T47D (cell line): Measurements from ENCODE around the gene RASAL2.

ENCODE experiments used
- DNase-seq, 2 experiments: peaks; one replicate each; pipeline versions ENCODE4 v3.0.0 to v3.0.0-alpha.2; 2011 to 2012; ENCODE audit warnings: low read depth in 1 of 2, low spot score in 1 of 2
- JUND ChIP-seq: IDR thresholded peaks from 2 replicates; pipeline ENCODE4 v1.6.1; 2012; ENCODE audit warnings: low read depth
- in situ Hi-C: cut with HindIII; loops from 2 replicates; pipeline ENCODE4 v1.10.0; 2016; ENCODE audit warnings: low sequenced_read_pairs, low pct_unique_long_range_greater_than_20kb

RASAL2 gene

GRCh38 chr1:178133239-178133989, 39.5 kb downstream of the RASAL2 start:
- in situ Hi-C loops, result no loop called here
- DNase-seq, result no peak
- TF ChIP-seq JUND, result no peak

- no peak for TF ChIP-seq JUND
- no peak for DNase-seq
- in situ Hi-C loops, result no loop called here
Measured at GRCh38 chr1:178134061-178134460, 40.2 kb downstream of the RASAL2 start.

DNA sequence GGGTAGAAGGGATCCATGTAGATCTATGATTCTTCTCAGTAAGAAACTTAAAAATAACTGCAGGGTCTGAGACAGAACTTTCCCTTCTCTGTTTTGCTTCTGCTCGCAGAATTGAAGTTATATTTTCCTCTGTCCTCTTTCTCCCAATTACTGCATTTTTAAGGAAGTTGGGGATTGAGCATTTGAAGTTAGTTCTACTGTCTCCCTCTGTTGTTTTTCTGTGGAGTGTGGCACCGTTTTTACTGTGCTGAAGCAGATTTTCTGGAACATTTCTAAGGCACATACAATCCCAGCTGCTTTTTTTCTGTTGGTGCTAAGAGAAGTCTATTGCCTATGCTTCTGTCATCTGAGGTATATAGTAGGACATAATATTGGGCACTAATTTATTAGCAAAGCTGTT, 43.3 kb downstream of the RASAL2 start:
- DNase-seq, result no peak
- TF ChIP-seq JUND, result no peak
- in situ Hi-C loops, result no loop called here

DNA sequence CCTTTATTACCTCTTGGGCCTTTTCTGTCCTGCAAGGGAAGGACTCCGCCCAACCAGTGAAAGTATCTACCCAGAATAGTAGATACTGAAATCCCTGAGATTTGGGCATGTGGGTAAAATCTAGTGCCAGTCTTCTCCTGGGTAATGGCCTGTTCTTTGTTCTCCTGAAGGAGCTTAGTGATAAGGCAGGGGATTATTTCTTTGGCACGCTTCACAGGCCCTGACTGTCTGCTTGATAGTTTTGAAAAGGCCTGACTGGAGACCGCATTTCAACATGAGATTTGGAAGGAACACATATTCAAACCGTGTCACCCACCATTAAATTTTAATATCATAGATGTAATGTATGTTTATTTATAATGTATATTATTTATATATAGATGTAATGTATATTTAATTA, 48.9 kb downstream of the RASAL2 start:
- DNase-seq, result no peak
- in situ Hi-C loops, result no loop called here
- TF ChIP-seq JUND, result no peak

DNA sequence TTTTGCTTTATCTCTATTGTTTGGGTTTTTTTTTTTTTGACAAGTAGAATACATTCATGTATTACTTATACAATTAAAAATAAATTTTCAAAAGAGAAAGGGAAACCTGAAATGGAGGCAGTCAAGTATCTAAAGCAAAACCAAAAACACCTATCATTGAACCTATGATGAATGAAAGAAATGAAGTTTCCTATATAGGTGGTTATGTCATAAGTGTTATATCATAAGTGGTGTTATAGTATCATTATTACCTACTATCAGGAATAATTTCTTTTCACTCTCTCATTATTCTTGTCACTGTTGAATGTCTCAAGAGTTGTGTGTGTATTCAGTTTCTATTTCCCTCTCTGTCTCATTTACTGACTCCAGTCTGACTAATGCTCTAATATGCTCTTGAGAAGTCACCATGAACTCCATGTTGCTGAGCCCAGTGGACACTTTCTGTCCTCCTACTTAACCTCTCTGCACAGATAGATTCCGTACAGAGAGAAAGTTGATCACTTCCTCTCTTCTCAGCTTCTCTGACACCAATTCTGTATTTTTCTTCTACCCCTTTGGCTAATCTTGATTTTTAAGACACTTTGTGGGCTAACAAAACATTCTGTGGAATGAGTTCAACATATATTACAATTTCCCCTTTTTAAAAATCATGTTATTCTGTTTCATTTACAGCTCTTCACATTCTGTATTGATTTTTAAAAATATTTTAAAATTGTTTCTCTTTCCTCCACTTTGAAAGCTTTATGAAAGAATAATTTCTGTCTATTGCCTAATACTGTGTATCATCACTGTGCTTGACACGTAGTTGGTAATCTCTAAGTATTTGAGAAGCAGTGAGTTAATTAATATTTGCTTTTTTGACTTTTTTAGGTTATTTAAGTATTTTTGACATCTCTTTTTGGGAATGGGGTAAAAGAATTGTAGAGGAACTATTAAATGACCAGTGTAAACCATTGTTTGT, 50.1 kb downstream of the RASAL2 start:
- DNase-seq, result no peak
- TF ChIP-seq JUND, result no peak
- in situ Hi-C loops, result no loop called here

DNA sequence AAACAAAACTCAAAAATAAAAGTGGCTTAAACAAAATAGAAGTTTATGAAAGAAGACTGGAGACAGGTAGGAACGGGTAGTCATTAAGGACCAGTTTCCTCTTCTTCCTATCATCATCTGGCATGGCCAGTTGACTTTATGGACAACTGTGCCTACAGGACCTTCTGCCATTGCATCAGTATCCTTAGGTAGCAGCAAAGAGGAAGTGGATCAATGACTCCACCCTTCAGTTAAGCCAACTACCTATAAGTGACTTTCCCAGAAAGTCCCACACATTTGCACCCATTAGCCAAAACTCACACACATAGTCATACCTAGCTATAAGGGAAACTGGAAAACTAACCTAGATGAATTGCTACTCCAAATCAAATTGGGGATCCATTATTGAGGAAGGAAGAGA, 51.7 kb downstream of the RASAL2 start:
- in situ Hi-C loops, result no loop called here
- no peak for DNase-seq
- no peak for TF ChIP-seq JUND

DNA sequence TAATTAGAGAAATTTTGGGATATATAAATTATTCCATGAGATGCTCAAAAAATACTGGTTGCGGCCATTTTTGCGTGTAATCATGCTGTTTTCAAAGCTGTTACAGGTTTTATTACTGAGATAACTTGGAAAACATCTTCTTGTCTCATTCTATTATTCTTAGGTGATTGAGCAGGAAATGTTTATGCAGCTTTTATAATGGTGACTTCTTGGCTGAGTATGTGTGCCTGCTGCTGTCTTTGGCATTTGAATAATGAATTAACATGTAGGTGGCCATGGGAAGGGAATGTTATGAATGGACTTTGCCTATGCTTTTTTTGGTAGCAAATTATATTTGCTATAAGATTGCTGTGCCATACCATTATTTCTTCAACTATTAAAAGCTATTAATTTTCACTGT, 52.5 kb downstream of the RASAL2 start:
- in situ Hi-C loops, result no loop called here
- DNase-seq, result no peak

GRCh38 chr1:178150610-178151009, 56.7 kb downstream of the RASAL2 start:
- no peak for DNase-seq
- TF ChIP-seq JUND, result no peak
- in situ Hi-C loops, result no loop called here

More for the DNA sequence above, 52.5 kb downstream of the RASAL2 start:
- TF ChIP-seq JUND, result no peak

DNA sequence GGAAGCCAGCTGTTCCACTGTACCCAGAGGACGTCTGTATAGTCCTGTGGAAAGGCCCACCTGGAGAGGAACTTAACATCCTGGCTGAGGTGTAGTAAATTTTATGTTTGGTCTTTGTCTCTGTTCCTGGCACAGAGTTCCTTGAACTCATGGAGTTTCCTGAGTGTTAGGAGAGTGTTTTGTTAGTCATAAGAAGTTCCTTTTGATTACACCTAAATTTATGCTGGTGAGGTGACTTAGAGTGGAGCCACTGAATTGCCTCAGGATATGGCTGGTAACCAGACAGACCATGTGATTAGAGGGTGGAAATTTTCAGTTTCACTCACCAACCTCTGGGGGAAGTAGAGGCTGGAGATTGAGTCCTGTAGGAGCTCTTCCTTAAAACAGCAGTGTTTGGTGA, 57.9 kb downstream of the RASAL2 start:
- DNase-seq, result peak in 1 of 2 experiments; percentile 22
- no peak for TF ChIP-seq JUND

GRCh38 chr1:178155481-178156255, 61.8 kb downstream of the RASAL2 start:
- DNase-seq, result no peak
- in situ Hi-C loops, result no loop called here
- TF ChIP-seq JUND, result no peak

More for the DNA sequence above, 57.9 kb downstream of the RASAL2 start:
- in situ Hi-C loops, result no loop called here

- in situ Hi-C loops, result no loop called here
- no peak for TF ChIP-seq JUND
- no peak for DNase-seq
Measured at GRCh38 chr1:178160736-178161475, 67.0 kb downstream of the RASAL2 start.

GRCh38 chr1:178161516-178161915, 67.6 kb downstream of the RASAL2 start:
- DNase-seq, result no peak
- in situ Hi-C loops, result no loop called here
- no peak for TF ChIP-seq JUND
